Coronary artery (tissue), 2 donors: ENCODE results near the gene GSK3A.

Experiments
- DNase-seq: peaks from one replicate; pipeline ENCODE4 v3.0.0-alpha.2; 2017; ENCODE audit warnings: low spot score
- H3K27ac ChIP-seq, 2 donors: fragments of 200-600 bp; sonication (generic); one replicate each; pipeline ENCODE4 v1.5.1; 2016 to 2019
- H3K4me3 ChIP-seq: fragments of 200-600 bp; sonication (generic); 2 replicates; pipeline ENCODE4 v1.5.1; 2016; ENCODE audit warnings: mild to moderate bottlenecking, moderate library complexity
- TF ChIP-seq, protein P1 (sequence below): fragments of 200-600 bp; sonication (generic); IDR thresholded peaks from one replicate; pipeline ENCODE4 v1.5.1; 2019; ENCODE audit warnings: antibody characterized with exemption

The GSK3A gene

DNA sequence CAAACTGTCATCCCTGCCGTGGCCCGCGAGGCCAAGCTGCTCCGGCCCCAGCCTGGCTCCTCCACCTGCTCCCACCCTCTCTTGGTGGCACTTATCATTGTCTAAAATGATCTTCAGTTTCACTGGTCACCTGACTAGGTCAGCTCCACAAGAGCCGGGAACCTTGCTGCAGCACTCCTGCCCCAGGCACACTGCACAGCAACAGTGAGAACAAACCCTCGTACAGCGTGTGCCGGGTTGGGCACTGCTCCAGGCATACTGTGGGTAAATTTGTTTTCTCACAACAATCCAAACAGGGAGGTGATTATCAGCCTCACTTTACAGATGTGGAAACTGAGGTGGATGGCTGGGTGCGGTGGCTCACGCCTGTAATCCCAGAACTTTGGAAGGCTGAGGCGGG is 33.8 kb downstream of the GSK3A start:
- Histone ChIP-seq H3K27ac (no peak overlapping the region), H3K4me3 (no peak overlapping the region)
- no peak for DNase-seq
- TF ChIP-seq, protein P1, sequence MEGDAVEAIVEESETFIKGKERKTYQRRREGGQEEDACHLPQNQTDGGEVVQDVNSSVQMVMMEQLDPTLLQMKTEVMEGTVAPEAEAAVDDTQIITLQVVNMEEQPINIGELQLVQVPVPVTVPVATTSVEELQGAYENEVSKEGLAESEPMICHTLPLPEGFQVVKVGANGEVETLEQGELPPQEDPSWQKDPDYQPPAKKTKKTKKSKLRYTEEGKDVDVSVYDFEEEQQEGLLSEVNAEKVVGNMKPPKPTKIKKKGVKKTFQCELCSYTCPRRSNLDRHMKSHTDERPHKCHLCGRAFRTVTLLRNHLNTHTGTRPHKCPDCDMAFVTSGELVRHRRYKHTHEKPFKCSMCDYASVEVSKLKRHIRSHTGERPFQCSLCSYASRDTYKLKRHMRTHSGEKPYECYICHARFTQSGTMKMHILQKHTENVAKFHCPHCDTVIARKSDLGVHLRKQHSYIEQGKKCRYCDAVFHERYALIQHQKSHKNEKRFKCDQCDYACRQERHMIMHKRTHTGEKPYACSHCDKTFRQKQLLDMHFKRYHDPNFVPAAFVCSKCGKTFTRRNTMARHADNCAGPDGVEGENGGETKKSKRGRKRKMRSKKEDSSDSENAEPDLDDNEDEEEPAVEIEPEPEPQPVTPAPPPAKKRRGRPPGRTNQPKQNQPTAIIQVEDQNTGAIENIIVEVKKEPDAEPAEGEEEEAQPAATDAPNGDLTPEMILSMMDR: no peak

DNA sequence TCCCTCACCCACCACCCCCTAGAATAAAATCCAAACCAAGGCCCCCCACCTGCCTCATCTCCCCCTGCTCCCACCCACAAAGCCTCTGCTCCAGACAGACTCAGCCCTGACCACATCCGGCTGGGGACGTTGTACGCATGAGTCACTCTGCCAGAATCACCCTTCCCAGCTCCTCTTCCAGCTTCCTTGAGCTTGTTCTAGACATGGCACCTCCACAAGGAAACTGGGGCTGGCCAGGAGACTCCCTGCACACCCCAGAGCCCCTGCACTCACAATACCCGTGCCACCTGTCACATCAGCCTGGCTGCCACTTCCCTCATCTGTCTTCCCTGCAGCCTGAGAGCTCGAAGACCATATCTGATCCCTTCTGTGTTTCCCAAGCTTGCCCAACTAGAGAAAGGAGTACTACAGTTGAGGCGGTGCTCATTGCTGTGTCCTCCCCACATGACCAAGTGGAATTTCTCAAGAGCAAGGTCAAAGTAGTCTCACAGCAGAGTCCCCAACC is 34.6 kb downstream of the GSK3A start:
- no peak overlapping the region for H3K4me3 ChIP-seq
- TF ChIP-seq, protein P1: no peak
- no peak overlapping the region for H3K27ac ChIP-seq
- DNase-seq: no peak

DNA sequence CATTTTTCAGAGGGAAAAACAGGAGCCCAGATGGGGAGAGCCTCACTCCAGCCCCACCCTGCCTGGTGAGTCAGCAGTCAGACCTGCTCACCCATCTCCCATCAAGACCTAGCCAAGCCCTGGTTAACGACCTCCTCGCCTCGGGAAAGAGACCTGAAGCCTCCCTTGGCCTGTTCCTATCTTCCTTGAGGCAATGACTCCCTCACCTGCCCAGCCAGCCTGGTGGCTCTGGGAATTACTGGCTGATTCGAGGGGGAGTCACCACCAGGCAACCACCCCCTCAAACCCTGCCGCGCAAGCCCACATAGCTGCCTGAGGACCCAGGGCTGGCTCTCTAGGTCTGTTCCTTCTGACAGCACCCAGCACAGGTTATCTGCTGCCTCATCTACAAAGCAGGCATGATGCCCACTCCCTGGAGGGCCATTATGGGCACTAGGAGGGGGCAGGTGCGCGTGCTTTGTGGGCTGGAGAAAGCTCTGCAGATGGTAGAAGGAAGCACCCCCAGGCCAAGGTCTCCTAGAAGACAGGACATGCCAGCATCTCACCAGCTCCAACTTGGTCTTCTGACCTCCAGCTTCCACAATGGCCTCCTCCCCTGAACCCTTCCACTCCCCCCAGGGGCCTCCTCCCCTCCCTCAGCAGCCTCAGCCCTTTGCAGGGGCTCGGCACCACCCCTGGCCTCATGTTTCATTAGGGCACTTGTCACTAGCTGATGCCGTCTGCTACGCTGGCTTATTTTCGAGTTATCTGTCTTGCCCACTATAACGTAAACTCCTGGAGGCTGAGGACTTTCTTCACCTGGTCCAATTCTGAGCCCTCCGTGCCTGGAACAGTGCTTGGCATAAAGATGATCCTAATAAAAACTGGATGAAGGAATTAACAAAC is 35.3 kb downstream of the GSK3A start:
- TF ChIP-seq, protein P1: no peak
- DNase-seq: no peak
- Histone ChIP-seq H3K4me3 (no peak overlapping the region), H3K27ac (no peak overlapping the region)

DNA sequence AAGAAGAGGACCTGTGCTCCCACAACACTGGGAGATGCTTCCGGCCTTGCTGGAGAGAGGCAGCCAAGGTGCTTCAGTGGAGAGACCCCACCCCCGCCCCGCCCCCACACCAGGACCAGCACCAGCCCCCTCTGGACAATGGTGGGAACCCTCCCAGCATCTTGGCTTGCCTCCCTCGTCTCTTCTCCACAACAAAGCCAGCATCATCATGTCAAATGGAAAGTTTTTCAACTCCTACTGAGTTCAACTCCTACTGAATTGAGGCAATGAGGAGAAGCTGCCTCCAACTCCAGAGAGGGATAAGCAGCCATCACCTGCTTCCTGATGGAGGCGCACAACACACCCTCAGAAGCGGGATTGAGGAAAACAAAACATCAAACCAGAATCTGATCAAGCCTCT is 37.7 kb downstream of the GSK3A start:
- Histone ChIP-seq H3K27ac (no peak overlapping the region), H3K4me3 (no peak overlapping the region)
- TF ChIP-seq, protein P1: no peak
- no peak for DNase-seq

DNA sequence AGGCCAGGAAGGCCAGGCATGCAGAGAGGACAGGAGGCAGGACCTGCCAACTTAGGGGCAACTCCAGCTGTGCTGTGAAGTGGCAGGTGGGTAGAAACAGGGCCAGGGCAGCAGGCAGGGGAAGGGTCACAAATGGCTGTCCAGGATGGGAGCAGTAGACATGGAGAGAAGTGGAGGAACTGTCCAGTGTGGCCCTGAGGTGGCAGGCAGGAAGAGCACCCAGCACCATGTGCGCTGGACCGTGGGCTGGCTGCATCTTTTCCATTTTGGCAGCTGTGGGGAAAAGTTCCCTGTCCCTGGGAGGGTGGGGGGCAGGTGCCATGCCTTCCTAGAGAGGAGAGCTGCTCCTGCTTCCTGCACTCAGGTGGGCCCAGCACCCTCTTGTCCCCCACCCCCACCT is 38.7 kb downstream of the GSK3A start:
- Histone ChIP-seq H3K4me3 (no peak overlapping the region), H3K27ac (no peak overlapping the region)

DNA sequence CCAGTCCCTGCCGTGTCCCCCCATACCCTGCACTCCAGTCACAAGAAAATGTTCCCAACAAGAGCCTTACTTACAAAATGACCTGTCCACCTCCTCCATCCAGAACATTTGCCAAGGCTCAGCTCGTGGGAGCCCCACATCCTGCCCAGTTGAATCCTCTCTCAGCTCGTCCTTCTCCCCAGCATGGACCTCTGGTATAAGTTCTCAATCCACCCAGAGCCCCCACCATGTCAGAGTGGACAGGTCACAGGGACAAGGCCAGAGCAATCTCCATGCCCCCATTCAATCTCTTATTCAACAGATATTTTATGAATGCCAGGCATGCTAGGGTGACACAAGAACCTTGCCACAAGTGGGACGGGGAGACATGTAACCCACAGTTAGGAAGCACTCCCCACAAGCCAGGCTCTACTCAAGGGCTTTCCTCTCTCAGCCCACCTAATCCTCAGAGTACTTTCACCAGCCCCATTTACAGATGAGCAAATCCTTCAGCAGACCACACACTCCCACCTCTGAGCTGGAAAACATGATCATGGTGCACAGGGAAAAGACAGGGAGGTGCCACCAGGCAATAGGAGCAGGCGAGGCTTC is 40.0 kb downstream of the GSK3A start:
- no peak for DNase-seq
- TF ChIP-seq, protein P1: no peak
- Histone ChIP-seq H3K4me3 (no peak overlapping the region), H3K27ac (peak overlapping the region in 1 of 2 donors; percentile 79)

More for the DNA sequence above, 38.7 kb downstream of the GSK3A start:
- TF ChIP-seq, protein P1: no peak
- no peak for DNase-seq
